ENCODE data around the gene IVNS1ABP. TPM values are rescaled to one million over a fixed set of nuclear protein-coding genes. Genes with fewer than 3 reads are reported as not detected.
"Not testable (repeated sequence)": the region's sequence is repeated elsewhere in the genome, so short reads cannot be mapped to it uniquely, and the experiment has no call there.

IVNS1ABP gene
- total RNA-seq, 1 donor from 2014 or later, result 72.7 TPM

DNA sequence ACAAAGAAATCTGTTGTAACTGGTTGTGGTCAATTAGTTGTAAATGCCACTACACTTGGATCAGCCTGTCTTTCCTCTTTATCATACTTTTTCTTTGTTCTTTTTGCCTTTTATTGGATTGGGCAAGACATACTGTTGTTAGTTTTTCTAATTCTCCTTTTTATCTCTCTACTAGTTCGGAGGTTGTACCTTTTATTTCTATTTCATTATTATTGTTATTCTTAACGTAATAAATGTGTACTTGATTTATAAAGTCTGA is 59.2 kb downstream of the IVNS1ABP start:
- FAIRE-seq (no peak), DNase-seq (ENCODE audit: low read depth) (peak; percentile 54)
- Histone ChIP-seq H3K27me3 (ENCODE audit: control insufficient read depth, insufficient read depth, low read length) (no peaks in the 10 kb centered on the region), H3K36me3 (ENCODE audit: control insufficient read depth, insufficient read depth, low read length) (no peaks in the 10 kb centered on the region), H3K4me3 (ENCODE audit: low read depth, low read length) (no peak overlapping the region)
- TF ChIP-seq, protein P1, sequence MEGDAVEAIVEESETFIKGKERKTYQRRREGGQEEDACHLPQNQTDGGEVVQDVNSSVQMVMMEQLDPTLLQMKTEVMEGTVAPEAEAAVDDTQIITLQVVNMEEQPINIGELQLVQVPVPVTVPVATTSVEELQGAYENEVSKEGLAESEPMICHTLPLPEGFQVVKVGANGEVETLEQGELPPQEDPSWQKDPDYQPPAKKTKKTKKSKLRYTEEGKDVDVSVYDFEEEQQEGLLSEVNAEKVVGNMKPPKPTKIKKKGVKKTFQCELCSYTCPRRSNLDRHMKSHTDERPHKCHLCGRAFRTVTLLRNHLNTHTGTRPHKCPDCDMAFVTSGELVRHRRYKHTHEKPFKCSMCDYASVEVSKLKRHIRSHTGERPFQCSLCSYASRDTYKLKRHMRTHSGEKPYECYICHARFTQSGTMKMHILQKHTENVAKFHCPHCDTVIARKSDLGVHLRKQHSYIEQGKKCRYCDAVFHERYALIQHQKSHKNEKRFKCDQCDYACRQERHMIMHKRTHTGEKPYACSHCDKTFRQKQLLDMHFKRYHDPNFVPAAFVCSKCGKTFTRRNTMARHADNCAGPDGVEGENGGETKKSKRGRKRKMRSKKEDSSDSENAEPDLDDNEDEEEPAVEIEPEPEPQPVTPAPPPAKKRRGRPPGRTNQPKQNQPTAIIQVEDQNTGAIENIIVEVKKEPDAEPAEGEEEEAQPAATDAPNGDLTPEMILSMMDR (IDR thresholded peaks at IDR 0.05; ENCODE audit: insufficient read depth, low read length, severe bottlenecking), result no peak

DNA sequence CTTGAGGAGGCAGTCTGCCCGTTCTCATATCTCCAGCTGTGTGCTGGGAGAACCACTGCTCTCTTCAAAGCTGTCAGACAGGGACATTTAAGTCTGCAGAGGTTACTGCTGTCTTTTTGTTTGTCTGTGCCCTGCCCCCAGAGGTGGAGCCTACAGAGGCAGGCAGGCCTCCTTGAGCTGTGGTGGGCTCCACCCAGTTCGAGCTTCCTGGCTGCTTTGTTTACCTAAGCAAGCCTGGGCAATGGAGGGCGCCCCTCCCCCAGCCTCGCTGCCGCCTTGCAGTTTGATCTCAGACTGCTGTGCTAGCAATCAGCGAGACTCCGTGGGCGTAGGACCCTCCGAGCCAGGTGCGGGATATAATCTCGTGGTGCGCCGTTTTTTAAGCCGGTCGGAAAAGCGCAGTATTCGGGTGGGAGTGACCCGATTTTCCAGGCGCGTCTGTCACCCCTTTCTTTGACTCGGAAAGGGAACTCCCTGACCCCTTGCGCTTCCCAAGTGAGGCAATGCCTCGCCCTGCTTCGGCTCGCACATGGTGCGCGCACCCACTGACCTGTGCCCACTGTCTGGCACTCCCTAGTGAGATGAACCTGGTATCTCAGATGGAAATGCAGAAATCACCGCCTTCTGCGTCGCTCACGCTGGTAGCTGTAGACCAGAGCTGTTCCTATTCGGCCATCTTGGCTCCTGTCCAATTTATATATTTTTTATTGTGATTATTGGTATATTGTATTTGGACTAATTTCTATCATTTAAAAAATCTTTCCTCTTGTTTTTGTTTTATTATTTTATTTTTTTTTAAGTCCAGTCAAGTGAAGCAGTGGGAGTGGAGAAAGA is 59.7 kb downstream of the IVNS1ABP start:
- not testable (repeated sequence) for DNase-seq (ENCODE audit: low read depth); H3K36me3 ChIP-seq (ENCODE audit: control insufficient read depth, insufficient read depth, low read length); FAIRE-seq; H3K27me3 ChIP-seq (ENCODE audit: control insufficient read depth, insufficient read depth, low read length); H3K4me3 ChIP-seq (ENCODE audit: low read depth, low read length)

DNA sequence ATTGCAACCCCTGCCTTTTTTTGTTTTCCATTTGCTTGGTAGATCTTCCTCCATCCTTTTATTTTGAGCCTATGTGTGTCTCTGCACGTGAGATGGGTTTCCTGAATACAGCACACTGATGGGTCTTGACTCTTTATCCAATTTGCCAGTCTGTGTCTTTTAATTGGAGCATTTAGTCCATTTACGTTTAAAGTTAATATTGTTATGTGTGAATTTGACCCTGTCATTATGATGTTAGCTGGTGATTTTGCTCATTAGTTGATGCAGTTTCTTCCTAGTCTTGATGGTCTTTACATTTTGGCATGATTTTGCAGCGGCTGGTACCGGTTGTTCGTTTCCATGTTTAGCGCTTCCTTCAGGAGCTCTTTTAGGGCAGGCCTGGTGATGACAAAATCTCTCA is 61.4 kb downstream of the IVNS1ABP start:
- DNase-seq (ENCODE audit: low read depth); H3K27me3 ChIP-seq (ENCODE audit: control insufficient read depth, insufficient read depth, low read length); H3K36me3 ChIP-seq (ENCODE audit: control insufficient read depth, insufficient read depth, low read length); FAIRE-seq; H3K4me3 ChIP-seq (ENCODE audit: low read depth, low read length): not testable (repeated sequence)

DNA sequence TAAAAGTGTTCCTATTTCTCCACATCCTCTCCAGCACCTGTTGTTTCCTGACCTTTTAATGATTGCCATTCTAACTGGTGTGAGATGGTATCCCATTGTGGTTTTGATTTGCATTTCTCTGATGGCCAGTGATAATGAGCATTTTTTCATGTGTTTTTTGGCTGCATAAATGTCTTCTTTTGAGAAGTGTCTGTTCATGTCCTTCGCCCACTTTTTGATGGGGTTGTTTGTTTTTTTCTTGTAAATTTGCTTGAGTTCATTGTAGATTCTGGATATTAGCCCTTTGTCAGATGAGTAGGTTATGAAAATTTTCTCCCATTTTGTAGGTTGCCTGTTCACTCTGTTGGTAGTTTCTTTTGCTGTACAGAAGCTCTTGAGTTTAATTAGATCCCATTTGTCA is 64.6 kb downstream of the IVNS1ABP start:
- H3K27me3 ChIP-seq (ENCODE audit: control insufficient read depth, insufficient read depth, low read length); FAIRE-seq; DNase-seq (ENCODE audit: low read depth); H3K4me3 ChIP-seq (ENCODE audit: low read depth, low read length); H3K36me3 ChIP-seq (ENCODE audit: control insufficient read depth, insufficient read depth, low read length): not testable (repeated sequence)

DNA sequence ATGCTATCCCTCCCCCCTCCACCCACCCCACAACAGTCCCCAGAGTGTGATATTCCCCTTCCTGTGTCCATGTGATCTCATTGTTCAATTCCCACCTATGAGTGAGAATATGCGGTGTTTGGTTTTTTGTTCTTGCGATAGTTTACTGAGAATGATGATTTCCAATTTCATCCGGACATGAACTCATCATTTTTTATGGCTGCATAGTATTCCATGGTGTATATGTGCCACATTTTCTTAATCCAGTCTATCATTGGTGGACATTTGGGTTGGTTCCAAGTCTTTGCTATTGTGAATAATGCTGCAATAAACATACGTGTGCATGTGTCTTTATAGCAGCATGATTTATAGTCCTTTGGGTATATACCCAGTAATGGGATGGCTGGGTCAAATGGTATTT is 65.1 kb downstream of the IVNS1ABP start:
- not testable (repeated sequence) for H3K27me3 ChIP-seq (ENCODE audit: control insufficient read depth, insufficient read depth, low read length); FAIRE-seq

DNA sequence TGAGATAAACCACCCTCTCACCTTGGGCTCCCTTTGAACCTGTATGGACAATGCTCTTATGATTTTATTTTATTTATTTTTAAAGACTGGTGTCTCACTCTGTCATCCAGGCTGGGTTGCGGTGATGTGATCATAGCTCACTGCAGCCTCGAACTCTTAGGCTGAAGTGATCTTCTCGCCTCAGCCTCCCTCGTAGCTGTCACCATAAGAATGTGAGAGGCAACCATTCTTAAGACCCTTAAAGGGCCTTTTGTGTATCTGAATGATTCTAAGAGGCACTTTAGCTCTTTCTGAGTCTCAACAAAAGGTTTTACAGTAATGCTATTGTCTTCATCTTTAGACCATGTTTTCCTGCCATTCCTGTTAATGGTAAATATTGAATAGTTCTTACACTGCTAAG is 67.0 kb downstream of the IVNS1ABP start:
- TF ChIP-seq, protein P1 (IDR thresholded peaks at IDR 0.05; ENCODE audit: insufficient read depth, low read length, severe bottlenecking), result no peak
- FAIRE-seq, result no peak
- DNase-seq (ENCODE audit: low read depth), result no peak
- Histone ChIP-seq H3K27me3 (ENCODE audit: control insufficient read depth, insufficient read depth, low read length) (no peaks in the 10 kb centered on the region), H3K4me3 (ENCODE audit: low read depth, low read length) (no peak overlapping the region), H3K36me3 (ENCODE audit: control insufficient read depth, insufficient read depth, low read length) (no peaks in the 10 kb centered on the region)

More for the DNA sequence above, 65.1 kb downstream of the IVNS1ABP start:
- not testable (repeated sequence) for H3K4me3 ChIP-seq (ENCODE audit: low read depth, low read length); H3K36me3 ChIP-seq (ENCODE audit: control insufficient read depth, insufficient read depth, low read length); DNase-seq (ENCODE audit: low read depth)

DNA sequence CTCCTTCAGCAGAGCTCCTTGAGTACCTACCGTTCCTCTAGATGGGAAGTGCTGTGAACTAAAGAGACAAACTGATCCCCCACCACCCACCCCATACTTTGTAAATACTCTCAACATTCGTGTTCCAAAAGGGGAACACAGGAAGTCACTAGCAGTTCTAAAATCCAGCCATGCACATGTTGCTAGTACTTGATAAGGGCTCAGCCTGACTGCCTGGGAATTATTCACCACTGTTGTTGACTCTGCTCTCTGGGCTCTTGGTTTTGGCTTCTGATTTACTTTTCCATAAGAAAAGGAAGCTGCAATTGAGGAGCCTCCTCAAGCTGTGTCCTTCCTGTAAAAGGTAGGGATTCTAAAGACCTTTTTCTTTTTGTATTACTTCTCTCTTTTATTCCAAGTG is 67.5 kb downstream of the IVNS1ABP start:
- Histone ChIP-seq H3K27me3 (ENCODE audit: control insufficient read depth, insufficient read depth, low read length) (no peaks in the 10 kb centered on the region), H3K4me3 (ENCODE audit: low read depth, low read length) (no peak overlapping the region), H3K36me3 (ENCODE audit: control insufficient read depth, insufficient read depth, low read length) (no peaks in the 10 kb centered on the region)
- no peak for FAIRE-seq
- TF ChIP-seq, protein P1 (IDR thresholded peaks at IDR 0.05; ENCODE audit: insufficient read depth, low read length, severe bottlenecking), result no peak
- DNase-seq (ENCODE audit: low read depth), result no peak

Other genes starting within 250 kb of the IVNS1ABP start
- gene TRMT1L, start 160.3 kb downstream of the IVNS1ABP start, total RNA-seq, result 17.4 and 21.9 TPM in 2 replicates
- 2.6 and 2.9 TPM in 2 replicates for gene SWT1, start 160.1 kb downstream of the IVNS1ABP start, total RNA-seq